Activated T-cell treated with anti-CD3 and anti-CD28 coated beads, Interleukin-2, amount 50 U/mL, for 72 hours (primary cell): Measurements from ENCODE around the gene PLEKHG4B. TPM values are rescaled to one million over a fixed set of nuclear protein-coding genes. Genes with fewer than 3 reads are reported as not detected.
"Not testable (repeated sequence)": the region's sequence is repeated elsewhere in the genome, so short reads cannot be mapped to it uniquely, and the experiment has no call there.

Source experiments
- ATAC-seq, 2 donors: fragments of 150-1000 bp; cut with Tn5 transposase; replicated peaks in 1 of 2; 2 replicates each; pipeline ENCODE4 v1.10.0; 2021; ENCODE audit warnings: moderate library complexity in 2 of 2, mild to moderate bottlenecking in 1 of 2
- DNase-seq, 2 donors: peaks; one replicate each; pipeline ENCODE4 v3.0.0; 2021 to 2022; ENCODE audit warnings: mixed read lengths in 1 of 2
- H3K27ac Mint-ChIP-seq: one replicate; pipeline ENCODE4 v1.8.0; 2022; ENCODE audit warnings: mild to moderate bottlenecking, moderate library complexity, mixed read lengths
- H3K27me3 Mint-ChIP-seq: one replicate; pipeline ENCODE4 v1.8.0; 2022; ENCODE audit warnings: low read depth, mixed read lengths
- H3K36me3 Mint-ChIP-seq, 2 donors: one replicate each; pipeline ENCODE4 v1.8.0; 2022; ENCODE audit warnings: mixed read lengths in 2 of 2, mild to moderate bottlenecking in 1 of 2; ENCODE audit not compliant: insufficient read depth in 2 of 2
- H3K4me1 Mint-ChIP-seq: one replicate; pipeline ENCODE4 v1.8.0; 2022; ENCODE audit warnings: low read depth, mixed read lengths
- H3K4me3 Mint-ChIP-seq, 2 donors: one replicate each; pipeline ENCODE4 v1.8.0; 2022; ENCODE audit warnings: mild to moderate bottlenecking in 2 of 2, mixed read lengths in 2 of 2, moderate library complexity in 2 of 2
- H3K9me3 Mint-ChIP-seq, 2 donors: one replicate each; pipeline ENCODE4 v1.8.0; 2022; ENCODE audit warnings: mixed read lengths in 2 of 2
- total RNA-seq, 2 donors: library from RNA; stranded (reverse); gene quantifications; one replicate each; pipeline ENCODE4 v1.2.3, GENCODE V29; 2022

PLEKHG4B gene
- total RNA-seq, 2 donors from 2014 or later = not detected

GRCh38 chr5:93221-93980 lies 1.4 kb downstream of the PLEKHG4B start:
- Mint-ChIP-seq H3K27me3 (peaks cover 73% of the 10 kb centered on the region), H3K9me3 (no peaks in the 10 kb centered on the region), H3K4me1 (peaks cover 5% of the 10 kb centered on the region), H3K36me3 (no peaks in the 10 kb centered on the region), H3K4me3 (no peak overlapping the region), H3K27ac (no peak overlapping the region)
- ATAC-seq (no peak), DNase-seq (no peak)

GRCh38 chr5:94113-94892 lies 2.3 kb downstream of the PLEKHG4B start:
- DNase-seq = no peak
- peaks cover 5% of the 10 kb centered on the region for H3K4me1 Mint-ChIP-seq
- peaks cover 64% of the 10 kb centered on the region for H3K27me3 Mint-ChIP-seq
- no peaks in the 10 kb centered on the region for H3K36me3 Mint-ChIP-seq
- H3K4me3 Mint-ChIP-seq = no peak overlapping the region
- H3K9me3 Mint-ChIP-seq = no peaks in the 10 kb centered on the region
- no peak overlapping the region for H3K27ac Mint-ChIP-seq
- no peak for ATAC-seq

- Mint-ChIP-seq H3K27ac (no peak overlapping the region), H3K4me3 (no peak overlapping the region), H3K4me1 (peaks cover 5% of the 10 kb centered on the region), H3K27me3 (peaks cover 63% of the 10 kb centered on the region), H3K36me3 (no peaks in the 10 kb centered on the region), H3K9me3 (no peaks in the 10 kb centered on the region)
- no peak for DNase-seq
- ATAC-seq = no peak
Observed at GRCh38 chr5:95241-95980, 3.4 kb downstream of the PLEKHG4B start.

GRCh38 chr5:96976-97660 lies 5.2 kb downstream of the PLEKHG4B start:
- ATAC-seq (no peak), DNase-seq (no peak)
- Mint-ChIP-seq H3K9me3 (no peaks in the 10 kb centered on the region), H3K4me1 (no peaks in the 10 kb centered on the region), H3K27me3 (peaks cover 50% of the 10 kb centered on the region), H3K27ac (no peak overlapping the region), H3K36me3 (no peaks in the 10 kb centered on the region), H3K4me3 (no peak overlapping the region)

GRCh38 chr5:99815-100214 lies 7.8 kb downstream of the PLEKHG4B start:
- no peak for DNase-seq
- no peak for ATAC-seq
- Mint-ChIP-seq H3K27me3 (peaks cover 42% of the 10 kb centered on the region), H3K4me3 (no peak overlapping the region), H3K27ac (no peak overlapping the region), H3K9me3 (no peaks in the 10 kb centered on the region), H3K4me1 (no peaks in the 10 kb centered on the region), H3K36me3 (no peaks in the 10 kb centered on the region)

GRCh38 chr5:102411-103043 lies 10.6 kb downstream of the PLEKHG4B start:
- Mint-ChIP-seq H3K9me3 (no peaks in the 10 kb centered on the region), H3K4me3 (no peak overlapping the region), H3K4me1 (no peaks in the 10 kb centered on the region), H3K27ac (no peak overlapping the region), H3K36me3 (no peaks in the 10 kb centered on the region), H3K27me3 (peaks cover 17% of the 10 kb centered on the region)
- ATAC-seq (no peak), DNase-seq (no peak)

GRCh38 chr5:104106-104505 lies 12.1 kb downstream of the PLEKHG4B start:
- not testable (repeated sequence) for H3K27me3 Mint-ChIP-seq, DNase-seq, H3K36me3 Mint-ChIP-seq, H3K4me1 Mint-ChIP-seq, H3K27ac Mint-ChIP-seq, H3K9me3 Mint-ChIP-seq, ATAC-seq, H3K4me3 Mint-ChIP-seq

GRCh38 chr5:104778-105296 lies 12.9 kb downstream of the PLEKHG4B start:
- H3K9me3 Mint-ChIP-seq = peaks cover under 1 to 2% of the 10 kb centered on the region in 2 donors
- H3K36me3 Mint-ChIP-seq = no peaks in the 10 kb centered on the region
- H3K4me3 Mint-ChIP-seq = no peak overlapping the region
- no peak for DNase-seq
- H3K27me3 Mint-ChIP-seq = peaks cover 4% of the 10 kb centered on the region
- H3K4me1 Mint-ChIP-seq = no peaks in the 10 kb centered on the region
- no peak for ATAC-seq
- no peak overlapping the region for H3K27ac Mint-ChIP-seq

GRCh38 chr5:105504-106070 lies 13.6 kb downstream of the PLEKHG4B start:
- no peak overlapping the region for H3K4me3 Mint-ChIP-seq
- H3K27ac Mint-ChIP-seq = no peak overlapping the region
- no peaks in the 10 kb centered on the region for H3K36me3 Mint-ChIP-seq
- DNase-seq (no peak), ATAC-seq (no peak)
- no peaks in the 10 kb centered on the region for H3K4me1 Mint-ChIP-seq
- H3K27me3 Mint-ChIP-seq = no peaks in the 10 kb centered on the region
- H3K9me3 Mint-ChIP-seq = peaks cover 7 to 8% of the 10 kb centered on the region in 2 donors

GRCh38 chr5:106587-106986 lies 14.6 kb downstream of the PLEKHG4B start:
- Mint-ChIP-seq H3K4me3 (no peak overlapping the region), H3K27me3 (no peaks in the 10 kb centered on the region), H3K36me3 (no peaks in the 10 kb centered on the region), H3K4me1 (no peaks in the 10 kb centered on the region), H3K27ac (no peak overlapping the region), H3K9me3 (peaks cover 7 to 8% of the 10 kb centered on the region in 2 donors)
- ATAC-seq (no peak), DNase-seq (no peak)

GRCh38 chr5:107526-107925 lies 15.6 kb downstream of the PLEKHG4B start:
- Mint-ChIP-seq H3K27ac (no peak overlapping the region), H3K4me3 (no peak overlapping the region), H3K4me1 (no peaks in the 10 kb centered on the region), H3K27me3 (no peaks in the 10 kb centered on the region), H3K36me3 (no peaks in the 10 kb centered on the region), H3K9me3 (peaks cover 7 to 8% of the 10 kb centered on the region in 2 donors)
- ATAC-seq (no peak), DNase-seq (no peak)

GRCh38 chr5:109826-110225 lies 17.9 kb downstream of the PLEKHG4B start:
- H3K27ac Mint-ChIP-seq = no peak overlapping the region
- ATAC-seq = no peak
- no peaks in the 10 kb centered on the region for H3K36me3 Mint-ChIP-seq
- no peak overlapping the region for H3K4me3 Mint-ChIP-seq
- DNase-seq = no peak
- H3K4me1 Mint-ChIP-seq = no peaks in the 10 kb centered on the region
- peaks cover 7 to 8% of the 10 kb centered on the region in 2 donors for H3K9me3 Mint-ChIP-seq
- H3K27me3 Mint-ChIP-seq = peaks cover 4% of the 10 kb centered on the region
